Tibial nerve (tissue), 3 donors: ENCODE measurements around the gene DYRK1A.

ENCODE experiments used
- POLR2A ChIP-seq, 2 donors: fragments of 450-650 bp; IDR thresholded peaks; one replicate each; pipeline ENCODE4 v1.6.1; 2017; ENCODE audit warnings: antibody characterized with exemption in 2 of 2, mild to moderate bottlenecking in 2 of 2, moderate library complexity in 2 of 2
- TF ChIP-seq, protein P1 (sequence below), 5 experiments: fragments of 200-600 bp in 3 of 5; fragments of 450-650 bp in 2 of 5; sonication (generic) in 3 of 5; IDR thresholded peaks; one replicate each; pipeline ENCODE4 v1.5.1; 2016 to 2019; ENCODE audit warnings: antibody characterized with exemption in 5 of 5, mild to moderate bottlenecking in 3 of 5, moderate library complexity in 2 of 5

- TF ChIP-seq POLR2A (IDR thresholded peaks at IDR 0.05): no peak
- TF ChIP-seq, protein P1, sequence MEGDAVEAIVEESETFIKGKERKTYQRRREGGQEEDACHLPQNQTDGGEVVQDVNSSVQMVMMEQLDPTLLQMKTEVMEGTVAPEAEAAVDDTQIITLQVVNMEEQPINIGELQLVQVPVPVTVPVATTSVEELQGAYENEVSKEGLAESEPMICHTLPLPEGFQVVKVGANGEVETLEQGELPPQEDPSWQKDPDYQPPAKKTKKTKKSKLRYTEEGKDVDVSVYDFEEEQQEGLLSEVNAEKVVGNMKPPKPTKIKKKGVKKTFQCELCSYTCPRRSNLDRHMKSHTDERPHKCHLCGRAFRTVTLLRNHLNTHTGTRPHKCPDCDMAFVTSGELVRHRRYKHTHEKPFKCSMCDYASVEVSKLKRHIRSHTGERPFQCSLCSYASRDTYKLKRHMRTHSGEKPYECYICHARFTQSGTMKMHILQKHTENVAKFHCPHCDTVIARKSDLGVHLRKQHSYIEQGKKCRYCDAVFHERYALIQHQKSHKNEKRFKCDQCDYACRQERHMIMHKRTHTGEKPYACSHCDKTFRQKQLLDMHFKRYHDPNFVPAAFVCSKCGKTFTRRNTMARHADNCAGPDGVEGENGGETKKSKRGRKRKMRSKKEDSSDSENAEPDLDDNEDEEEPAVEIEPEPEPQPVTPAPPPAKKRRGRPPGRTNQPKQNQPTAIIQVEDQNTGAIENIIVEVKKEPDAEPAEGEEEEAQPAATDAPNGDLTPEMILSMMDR (IDR thresholded peaks at IDR 0.05): no peak
Measured at GRCh38 chr21:37565530-37566223, 199.1 kb downstream of the DYRK1A start.
